NT2/D1 (cell line): ENCODE data around the gene ARPC4.

Experiments used
- SUZ12 ChIP-seq: IDR thresholded peaks from 2 replicates; pipeline ENCODE4 v1.6.1; 2011; ENCODE audit not compliant: insufficient read length, insufficient read depth; ENCODE audit errors: extremely low read depth
- YY1 ChIP-seq: IDR thresholded peaks from 2 replicates; pipeline ENCODE4 v1.6.1; 2011; ENCODE audit not compliant: insufficient read length, insufficient read depth

DNA sequence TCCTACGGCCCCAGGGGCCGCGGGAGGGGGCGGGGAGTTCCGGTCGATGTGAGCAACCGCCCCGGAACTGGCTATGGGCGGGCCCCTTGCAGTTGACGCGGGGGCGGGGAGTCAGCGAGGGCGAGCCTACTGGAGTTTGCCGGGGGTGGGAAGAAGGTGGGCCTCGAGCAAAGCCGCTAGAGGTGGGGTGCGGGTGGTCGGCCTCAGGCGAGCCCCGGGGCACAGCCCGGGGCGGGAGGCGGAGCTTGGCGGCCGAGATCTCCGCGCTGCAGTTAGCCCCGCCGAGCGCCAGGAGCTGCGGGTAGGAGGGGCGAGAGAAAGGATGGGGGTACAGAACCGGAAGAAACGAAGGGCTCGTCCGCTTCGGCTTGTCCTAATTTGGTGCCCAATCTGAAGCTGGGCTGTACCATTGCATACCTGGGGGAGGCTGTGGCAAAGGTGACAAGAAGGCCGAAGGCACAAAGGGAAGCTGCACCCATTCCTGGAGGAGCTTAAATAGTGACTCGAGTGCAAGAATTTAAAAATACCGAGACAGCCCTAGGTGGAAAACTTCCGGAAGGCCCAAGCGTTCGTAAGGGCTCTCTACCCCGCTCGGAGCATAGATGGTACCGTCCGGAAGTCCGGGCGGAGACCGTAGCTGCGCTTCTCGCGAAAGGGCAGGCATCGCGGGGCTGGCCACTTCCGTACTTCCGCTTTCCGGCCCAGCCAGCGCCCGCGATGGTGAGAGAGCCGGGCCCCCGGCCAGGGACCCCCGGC is at the start of gene ARPC4, which contains the start of gene TADA3:
- no peak for TF ChIP-seq YY1
- no peak for TF ChIP-seq SUZ12
